SK-N-SH (cell line): ENCODE measurements around the gene EVA1B.

Experiments
- JUND ChIP-seq: IDR thresholded peaks from 2 replicates; pipeline ENCODE4 v1.4.0; 2012
- TF ChIP-seq, protein P1 (sequence below): fragments of 200-600 bp; sonication (generic); IDR thresholded peaks from 2 replicates; pipeline ENCODE4 v1.6.1; 2017; ENCODE audit warnings: antibody characterized with exemption, mild to moderate bottlenecking, moderate library complexity

DNA sequence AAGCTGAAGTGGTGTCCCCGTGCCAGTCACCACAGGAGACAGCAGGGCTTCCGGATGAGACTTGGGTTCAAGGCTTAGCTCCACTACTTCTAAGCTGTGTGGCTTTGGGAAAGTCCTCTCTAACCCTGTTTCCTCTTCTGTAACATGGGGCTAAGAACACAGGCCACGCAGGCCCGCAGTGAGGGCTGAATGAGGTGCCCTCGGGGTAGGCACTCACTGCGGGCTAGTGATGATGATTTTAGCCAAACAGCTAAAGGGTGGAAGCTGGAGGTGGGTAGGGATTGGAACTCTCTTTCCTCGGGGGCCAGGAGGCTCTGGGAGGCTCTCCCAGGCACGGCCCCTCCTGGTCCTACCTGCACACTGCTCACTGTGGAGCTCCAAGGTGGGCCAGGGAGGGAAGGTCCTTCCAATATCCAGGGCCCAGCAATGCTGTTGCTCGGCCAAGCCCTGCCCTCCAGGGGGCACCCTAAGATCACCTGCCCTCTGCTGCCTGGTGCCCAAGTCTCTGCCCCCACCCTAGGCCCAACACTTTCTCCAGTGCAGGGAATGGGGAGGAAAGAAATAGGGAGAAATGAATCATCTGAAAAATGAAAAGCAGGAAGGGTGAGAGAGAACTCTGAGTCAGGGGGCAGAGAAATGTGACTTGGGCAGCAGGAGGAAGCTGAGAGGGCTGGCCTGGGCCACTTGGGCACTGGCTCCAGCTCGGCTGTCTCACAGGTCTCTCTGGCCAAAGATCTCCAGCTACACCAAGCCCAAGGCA lies 19.2 kb upstream of the EVA1B start:
- TF ChIP-seq, protein P1, sequence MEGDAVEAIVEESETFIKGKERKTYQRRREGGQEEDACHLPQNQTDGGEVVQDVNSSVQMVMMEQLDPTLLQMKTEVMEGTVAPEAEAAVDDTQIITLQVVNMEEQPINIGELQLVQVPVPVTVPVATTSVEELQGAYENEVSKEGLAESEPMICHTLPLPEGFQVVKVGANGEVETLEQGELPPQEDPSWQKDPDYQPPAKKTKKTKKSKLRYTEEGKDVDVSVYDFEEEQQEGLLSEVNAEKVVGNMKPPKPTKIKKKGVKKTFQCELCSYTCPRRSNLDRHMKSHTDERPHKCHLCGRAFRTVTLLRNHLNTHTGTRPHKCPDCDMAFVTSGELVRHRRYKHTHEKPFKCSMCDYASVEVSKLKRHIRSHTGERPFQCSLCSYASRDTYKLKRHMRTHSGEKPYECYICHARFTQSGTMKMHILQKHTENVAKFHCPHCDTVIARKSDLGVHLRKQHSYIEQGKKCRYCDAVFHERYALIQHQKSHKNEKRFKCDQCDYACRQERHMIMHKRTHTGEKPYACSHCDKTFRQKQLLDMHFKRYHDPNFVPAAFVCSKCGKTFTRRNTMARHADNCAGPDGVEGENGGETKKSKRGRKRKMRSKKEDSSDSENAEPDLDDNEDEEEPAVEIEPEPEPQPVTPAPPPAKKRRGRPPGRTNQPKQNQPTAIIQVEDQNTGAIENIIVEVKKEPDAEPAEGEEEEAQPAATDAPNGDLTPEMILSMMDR, result peak; percentile 89
- TF ChIP-seq JUND, result peak; percentile 79
